Neural progenitor cell (in vitro differentiated cells): ENCODE results near the gene MDM2. TPM values are rescaled to one million over a fixed set of nuclear protein-coding genes. Genes with fewer than 3 reads are reported as not detected.

Experiments
- DNase-seq: peaks from one replicate; pipeline ENCODE4 v3.0.0-alpha.2; 2016; ENCODE audit warnings: low spot score
- H2AFZ ChIP-seq: fragments of 200-600 bp; sonication (generic); replicated peaks from 2 replicates; pipeline ENCODE4 v1.6.1; 2016; ENCODE audit warnings: antibody characterized with exemption
- H3F3A ChIP-seq: fragments of 200-600 bp; sonication (generic); 2 replicates; pipeline ENCODE4 v1.6.1; 2016; ENCODE audit warnings: antibody characterized with exemption, low read depth
- H3K27ac ChIP-seq: fragments of 200-600 bp; sonication (generic); 2 replicates; pipeline ENCODE4 v1.5.1; 2016; ENCODE audit warnings: mild to moderate bottlenecking
- H3K27me3 ChIP-seq: fragments of 200-600 bp; sonication (generic); 2 replicates; pipeline ENCODE4 v1.6.1; 2016; ENCODE audit warnings: mild to moderate bottlenecking, moderate library complexity
- H3K36me3 ChIP-seq: fragments of 200-600 bp; sonication (generic); 2 replicates; pipeline ENCODE4 v1.5.1; 2016
- H3K4me1 ChIP-seq: fragments of 200-600 bp; sonication (generic); 2 replicates; pipeline ENCODE4 v1.6.1; 2016; ENCODE audit warnings: mixed run types
- H3K4me2 ChIP-seq: fragments of 200-600 bp; sonication (generic); 2 replicates; pipeline ENCODE4 v1.6.1; 2016
- H3K4me3 ChIP-seq: fragments of 200-600 bp; sonication (generic); 2 replicates; pipeline ENCODE4 v1.5.1; 2016
- H3K79me2 ChIP-seq: fragments of 200-600 bp; sonication (generic); 2 replicates; pipeline ENCODE4 v1.6.1; 2016; ENCODE audit warnings: low read depth
- H3K9ac ChIP-seq: fragments of 200-600 bp; sonication (generic); 2 replicates; pipeline ENCODE4 v1.6.1; 2016
- H3K9me3 ChIP-seq: fragments of 200-600 bp; sonication (generic); 2 replicates; pipeline ENCODE4 v1.5.1; 2016; ENCODE audit warnings: low read depth
- H4K20me1 ChIP-seq: fragments of 200-600 bp; sonication (generic); 2 replicates; pipeline ENCODE4 v1.6.1; 2016; ENCODE audit warnings: low read depth
- H3K27ac Mint-ChIP-seq: 3 replicates; pipeline ENCODE4 v1.8.0; 2021; ENCODE audit warnings: mixed read lengths
- H3K27me3 Mint-ChIP-seq: 2 replicates; pipeline ENCODE4 v1.8.0; 2022; ENCODE audit warnings: low read depth, mild to moderate bottlenecking, inconsistent platforms, moderate library complexity, mixed read lengths; ENCODE audit not compliant: insufficient read depth
- H3K36me3 Mint-ChIP-seq: 3 replicates; pipeline ENCODE4 v1.8.0; 2021; ENCODE audit warnings: mixed read lengths
- H3K4me1 Mint-ChIP-seq: 3 replicates; pipeline ENCODE4 v1.8.0; 2021; ENCODE audit warnings: mixed read lengths
- H3K4me3 Mint-ChIP-seq: 3 replicates; pipeline ENCODE4 v1.8.0; 2021; ENCODE audit warnings: mild to moderate bottlenecking, moderate library complexity, mixed read lengths
- H3K9me3 Mint-ChIP-seq: 3 replicates; pipeline ENCODE4 v1.8.0; 2020; ENCODE audit warnings: mixed read lengths
- EZH2 ChIP-seq: fragments of 200-600 bp; sonication (generic); IDR thresholded peaks from 2 replicates; pipeline ENCODE4 v1.6.1; 2017; ENCODE audit warnings: antibody characterized with exemption, mild to moderate bottlenecking, moderate library complexity
- EZH2phosphoT487 ChIP-seq: fragments of 200-600 bp; sonication (generic); IDR thresholded peaks from 2 replicates; pipeline ENCODE4 v1.6.1; 2017; ENCODE audit warnings: antibody characterized with exemption
- total RNA-seq: library from RNA; depleted of rRNA; stranded (reverse); fragments of >200 nt; gene quantifications from 2 replicates; pipeline ENCODE4 v1.2.3, GENCODE V29; 2015; ENCODE audit warnings: low replicate concordance
- TF ChIP-seq, protein P1 (sequence below): fragments of 200-600 bp; sonication (generic); IDR thresholded peaks from 2 replicates; pipeline ENCODE4 v1.5.1; 2017; ENCODE audit warnings: antibody characterized with exemption, mild to moderate bottlenecking

Gene MDM2
- total RNA-seq, 1 donor from 2014 or later: 93.8 TPM

DNA sequence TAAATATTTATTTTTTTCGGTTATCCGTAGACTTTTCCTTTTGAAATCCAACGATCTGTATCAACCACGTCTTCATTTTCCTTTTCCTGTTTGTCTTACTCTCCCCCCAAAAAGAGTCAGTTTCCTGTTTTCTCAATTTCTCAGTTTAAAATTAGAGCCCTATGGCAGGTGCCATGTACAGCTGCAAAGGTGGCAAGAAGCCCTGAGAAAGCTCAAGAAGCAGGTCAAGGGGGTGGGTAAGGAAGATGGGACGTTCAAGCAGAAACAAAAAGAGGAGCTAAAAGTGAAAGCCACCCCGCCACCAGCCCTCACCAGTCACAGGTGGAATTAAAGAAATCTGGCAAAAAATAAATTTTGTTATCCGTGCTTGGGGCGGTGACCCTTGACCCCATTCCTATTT lies 35.3 kb upstream of the MDM2 start:
- H3K9me3 ChIP-seq: no peaks in the 10 kb centered on the region
- no peak for DNase-seq
- no peaks in the 10 kb centered on the region for H3K27me3 ChIP-seq
- no peak overlapping the region for H3K4me3 ChIP-seq
- no peak overlapping the region for H3K27ac Mint-ChIP-seq
- TF ChIP-seq, protein P1, sequence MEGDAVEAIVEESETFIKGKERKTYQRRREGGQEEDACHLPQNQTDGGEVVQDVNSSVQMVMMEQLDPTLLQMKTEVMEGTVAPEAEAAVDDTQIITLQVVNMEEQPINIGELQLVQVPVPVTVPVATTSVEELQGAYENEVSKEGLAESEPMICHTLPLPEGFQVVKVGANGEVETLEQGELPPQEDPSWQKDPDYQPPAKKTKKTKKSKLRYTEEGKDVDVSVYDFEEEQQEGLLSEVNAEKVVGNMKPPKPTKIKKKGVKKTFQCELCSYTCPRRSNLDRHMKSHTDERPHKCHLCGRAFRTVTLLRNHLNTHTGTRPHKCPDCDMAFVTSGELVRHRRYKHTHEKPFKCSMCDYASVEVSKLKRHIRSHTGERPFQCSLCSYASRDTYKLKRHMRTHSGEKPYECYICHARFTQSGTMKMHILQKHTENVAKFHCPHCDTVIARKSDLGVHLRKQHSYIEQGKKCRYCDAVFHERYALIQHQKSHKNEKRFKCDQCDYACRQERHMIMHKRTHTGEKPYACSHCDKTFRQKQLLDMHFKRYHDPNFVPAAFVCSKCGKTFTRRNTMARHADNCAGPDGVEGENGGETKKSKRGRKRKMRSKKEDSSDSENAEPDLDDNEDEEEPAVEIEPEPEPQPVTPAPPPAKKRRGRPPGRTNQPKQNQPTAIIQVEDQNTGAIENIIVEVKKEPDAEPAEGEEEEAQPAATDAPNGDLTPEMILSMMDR: no peak
- TF ChIP-seq EZH2phosphoT487 (no peak), EZH2 (no peak)
- H3K4me1 ChIP-seq: no peaks in the 10 kb centered on the region
- H3K36me3 ChIP-seq: no peaks in the 10 kb centered on the region
- no peak overlapping the region for H3K9ac ChIP-seq
- H2AFZ ChIP-seq: no peak overlapping the region
- peaks cover 2% of the 10 kb centered on the region for H3K27me3 Mint-ChIP-seq
- peaks cover 2% of the 10 kb centered on the region for H3K4me1 Mint-ChIP-seq
- no peaks in the 10 kb centered on the region for H3K79me2 ChIP-seq
- no peak overlapping the region for H3K4me3 Mint-ChIP-seq
- no peak overlapping the region for H3K27ac ChIP-seq
- no peaks in the 10 kb centered on the region for H3K36me3 Mint-ChIP-seq
- no peaks in the 10 kb centered on the region for H3F3A ChIP-seq
- no peaks in the 10 kb centered on the region for H3K9me3 Mint-ChIP-seq
- H4K20me1 ChIP-seq: no peaks in the 10 kb centered on the region
- no peak overlapping the region for H3K4me2 ChIP-seq

GRCh38 chr12:68773582-68773981 lies 34.4 kb upstream of the MDM2 start:
- H3K4me3 Mint-ChIP-seq: no peak overlapping the region

GRCh38 chr12:68775121-68775630 lies 32.8 kb upstream of the MDM2 start:
- Histone ChIP-seq H3K27ac (no peak overlapping the region), H3K9ac (no peak overlapping the region), H4K20me1 (no peaks in the 10 kb centered on the region), H2AFZ (no peak overlapping the region), H3K79me2 (no peaks in the 10 kb centered on the region), H3K9me3 (no peaks in the 10 kb centered on the region), H3K4me3 (no peak overlapping the region), H3F3A (no peaks in the 10 kb centered on the region), H3K4me2 (no peak overlapping the region), H3K27me3 (no peaks in the 10 kb centered on the region), H3K36me3 (no peaks in the 10 kb centered on the region), H3K4me1 (no peaks in the 10 kb centered on the region)
- TF ChIP-seq, protein P1: no peak
- no peak for TF ChIP-seq EZH2
- no peak for TF ChIP-seq EZH2phosphoT487
- H3K4me3 Mint-ChIP-seq: no peak overlapping the region
- H3K36me3 Mint-ChIP-seq: no peaks in the 10 kb centered on the region
- H3K27me3 Mint-ChIP-seq: no peaks in the 10 kb centered on the region
- DNase-seq: no peak
- no peaks in the 10 kb centered on the region for H3K9me3 Mint-ChIP-seq
- peaks cover 2% of the 10 kb centered on the region for H3K4me1 Mint-ChIP-seq
- no peak overlapping the region for H3K27ac Mint-ChIP-seq

More at GRCh38 chr12:68773582-68773981, 34.4 kb upstream of the MDM2 start:
- H3K27me3 Mint-ChIP-seq: no peaks in the 10 kb centered on the region
- Histone ChIP-seq H2AFZ (no peak overlapping the region), H3K9ac (no peak overlapping the region), H3K4me1 (no peaks in the 10 kb centered on the region), H3K27me3 (no peaks in the 10 kb centered on the region), H3F3A (no peaks in the 10 kb centered on the region), H3K27ac (no peak overlapping the region), H3K9me3 (no peaks in the 10 kb centered on the region), H4K20me1 (no peaks in the 10 kb centered on the region), H3K4me3 (no peak overlapping the region), H3K79me2 (no peaks in the 10 kb centered on the region), H3K4me2 (no peak overlapping the region), H3K36me3 (no peaks in the 10 kb centered on the region)
- peaks cover 2% of the 10 kb centered on the region for H3K4me1 Mint-ChIP-seq
- H3K9me3 Mint-ChIP-seq: no peaks in the 10 kb centered on the region
- no peak for TF ChIP-seq EZH2phosphoT487
- TF ChIP-seq, protein P1: no peak
- no peak for TF ChIP-seq EZH2
- no peak for DNase-seq
- H3K36me3 Mint-ChIP-seq: no peaks in the 10 kb centered on the region
- peak overlapping the region; percentile 72 for H3K27ac Mint-ChIP-seq
